Measurements from ENCODE around the gene NYAP2.
A peak's percentile ranks its signal among the peaks of the same experiment; 100 is the strongest.

The NYAP2 gene

DNA sequence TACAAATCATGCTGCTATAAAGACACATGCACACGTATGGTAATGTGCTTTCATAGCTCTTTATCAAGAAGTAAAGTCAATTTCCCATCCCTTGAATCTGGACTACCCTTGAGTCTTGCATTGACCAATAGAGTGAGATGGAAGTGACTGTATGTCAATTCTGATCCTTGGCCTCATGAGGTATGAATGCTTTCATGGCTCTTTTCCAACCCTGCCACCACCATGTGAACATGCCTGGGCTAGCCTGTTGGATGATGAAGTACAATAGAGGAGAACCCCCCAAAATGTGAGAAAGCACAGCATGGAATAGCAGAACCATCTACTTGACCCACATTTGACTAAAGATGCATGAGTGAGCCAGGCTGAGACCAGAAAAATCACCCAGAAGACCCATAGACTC is 237.0 kb downstream of the NYAP2 start:
- DNase-seq (ENCODE audit: extremely low read depth, low read depth), result peak; percentile 4
- no peak overlapping the region for H3K4me3 ChIP-seq (replicated peaks; ENCODE audit: low read depth, low read length)
- TF ChIP-seq, protein P1, sequence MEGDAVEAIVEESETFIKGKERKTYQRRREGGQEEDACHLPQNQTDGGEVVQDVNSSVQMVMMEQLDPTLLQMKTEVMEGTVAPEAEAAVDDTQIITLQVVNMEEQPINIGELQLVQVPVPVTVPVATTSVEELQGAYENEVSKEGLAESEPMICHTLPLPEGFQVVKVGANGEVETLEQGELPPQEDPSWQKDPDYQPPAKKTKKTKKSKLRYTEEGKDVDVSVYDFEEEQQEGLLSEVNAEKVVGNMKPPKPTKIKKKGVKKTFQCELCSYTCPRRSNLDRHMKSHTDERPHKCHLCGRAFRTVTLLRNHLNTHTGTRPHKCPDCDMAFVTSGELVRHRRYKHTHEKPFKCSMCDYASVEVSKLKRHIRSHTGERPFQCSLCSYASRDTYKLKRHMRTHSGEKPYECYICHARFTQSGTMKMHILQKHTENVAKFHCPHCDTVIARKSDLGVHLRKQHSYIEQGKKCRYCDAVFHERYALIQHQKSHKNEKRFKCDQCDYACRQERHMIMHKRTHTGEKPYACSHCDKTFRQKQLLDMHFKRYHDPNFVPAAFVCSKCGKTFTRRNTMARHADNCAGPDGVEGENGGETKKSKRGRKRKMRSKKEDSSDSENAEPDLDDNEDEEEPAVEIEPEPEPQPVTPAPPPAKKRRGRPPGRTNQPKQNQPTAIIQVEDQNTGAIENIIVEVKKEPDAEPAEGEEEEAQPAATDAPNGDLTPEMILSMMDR (IDR thresholded peaks at IDR 0.05; ENCODE audit: low read depth, low read length, missing control alignments), result no peak

DNA sequence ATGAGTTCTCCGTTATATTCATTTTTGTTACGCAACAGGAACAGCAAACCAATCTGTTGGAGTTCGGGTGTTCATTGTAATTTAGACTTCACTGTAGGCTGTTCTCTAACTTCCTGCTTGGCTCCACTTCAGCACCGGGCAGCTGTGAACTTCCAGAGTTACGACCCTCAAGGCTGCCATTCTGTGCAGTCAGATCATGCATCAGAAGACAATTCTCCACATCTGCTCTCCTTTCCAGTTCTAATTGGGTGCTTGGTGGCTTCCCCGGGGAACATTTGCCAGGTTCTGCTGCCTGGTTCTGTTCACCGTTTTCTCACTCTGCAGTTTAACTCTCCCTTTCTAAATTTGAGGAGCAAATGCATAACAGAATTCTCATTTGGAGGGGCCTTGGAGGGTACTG is 237.7 kb downstream of the NYAP2 start:
- DNase-seq (ENCODE audit: extremely low read depth, low read depth), result no peak
- H3K4me3 ChIP-seq (replicated peaks; ENCODE audit: low read depth, low read length), result no peak overlapping the region
- TF ChIP-seq, protein P1 (IDR thresholded peaks at IDR 0.05; ENCODE audit: low read depth, low read length, missing control alignments), result no peak

DNA sequence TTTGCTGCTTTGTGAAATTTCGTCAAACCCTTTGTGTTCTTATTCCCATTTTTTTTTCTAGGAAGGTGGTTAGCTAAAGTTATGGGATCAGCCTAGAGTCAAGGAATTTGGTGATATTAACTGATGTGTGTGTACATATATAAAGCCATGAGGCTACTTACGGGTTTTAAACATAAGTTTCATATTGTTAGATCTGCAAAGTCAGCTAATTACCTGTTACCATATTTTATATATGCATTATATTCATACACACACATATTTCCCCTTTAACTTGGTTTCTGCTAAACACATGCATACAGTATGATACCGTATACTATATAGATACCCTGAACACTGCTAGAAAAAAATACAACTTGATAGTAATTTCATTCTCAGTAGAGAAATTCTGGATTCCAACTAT is 241.0 kb downstream of the NYAP2 start:
- no peak overlapping the region for H3K4me3 ChIP-seq (replicated peaks; ENCODE audit: low read depth, low read length)
- no peak for DNase-seq (ENCODE audit: extremely low read depth, low read depth)
- TF ChIP-seq, protein P1 (IDR thresholded peaks at IDR 0.05; ENCODE audit: low read depth, low read length, missing control alignments), result no peak

DNA sequence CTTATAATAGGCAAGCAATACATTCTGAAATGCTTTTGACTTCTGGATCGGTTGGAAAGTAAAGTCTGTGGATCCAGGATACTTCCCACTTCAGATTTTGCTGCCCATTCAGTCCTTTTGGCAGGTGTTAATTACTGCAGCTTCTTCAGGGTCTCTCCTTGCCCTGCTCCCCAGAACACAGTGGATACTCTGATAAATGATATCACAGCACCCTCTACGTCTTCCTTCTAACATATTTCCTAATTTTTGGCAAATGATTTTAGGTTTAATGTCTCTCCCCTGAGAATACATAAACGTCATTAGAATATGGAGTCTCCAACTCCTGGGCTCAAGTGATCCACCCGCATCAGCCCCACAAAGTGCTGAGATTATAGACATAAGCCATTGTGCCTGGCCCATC is 249.8 kb downstream of the NYAP2 start:
- no peak for DNase-seq (ENCODE audit: extremely low read depth, low read depth)
- TF ChIP-seq, protein P1 (IDR thresholded peaks at IDR 0.05; ENCODE audit: low read depth, low read length, missing control alignments), result no peak
- H3K4me3 ChIP-seq (replicated peaks; ENCODE audit: low read depth, low read length), result no peak overlapping the region

DNA sequence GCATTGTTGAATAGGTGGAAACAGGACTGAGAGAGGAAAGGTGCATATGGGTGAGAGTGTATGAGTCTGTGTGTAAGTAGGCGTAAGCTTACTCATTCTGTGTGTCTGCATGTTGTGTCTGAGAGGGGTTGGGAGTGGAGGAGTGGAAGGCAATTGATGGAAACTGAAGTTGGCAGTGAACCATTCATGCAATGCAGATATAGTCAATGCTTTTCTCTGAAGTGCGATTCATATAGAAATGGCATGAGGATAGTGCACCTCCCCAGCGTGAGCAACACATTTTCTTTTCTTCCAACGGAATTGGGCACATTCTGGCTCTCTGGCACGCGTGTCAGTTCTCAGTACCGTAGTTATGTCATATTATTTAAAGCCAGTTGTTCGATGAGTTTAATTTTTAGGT is 250.5 kb downstream of the NYAP2 start:
- no peak overlapping the region for H3K4me3 ChIP-seq (replicated peaks; ENCODE audit: low read depth, low read length)
- TF ChIP-seq, protein P1 (IDR thresholded peaks at IDR 0.05; ENCODE audit: low read depth, low read length, missing control alignments), result no peak
- no peak for DNase-seq (ENCODE audit: extremely low read depth, low read depth)

DNA sequence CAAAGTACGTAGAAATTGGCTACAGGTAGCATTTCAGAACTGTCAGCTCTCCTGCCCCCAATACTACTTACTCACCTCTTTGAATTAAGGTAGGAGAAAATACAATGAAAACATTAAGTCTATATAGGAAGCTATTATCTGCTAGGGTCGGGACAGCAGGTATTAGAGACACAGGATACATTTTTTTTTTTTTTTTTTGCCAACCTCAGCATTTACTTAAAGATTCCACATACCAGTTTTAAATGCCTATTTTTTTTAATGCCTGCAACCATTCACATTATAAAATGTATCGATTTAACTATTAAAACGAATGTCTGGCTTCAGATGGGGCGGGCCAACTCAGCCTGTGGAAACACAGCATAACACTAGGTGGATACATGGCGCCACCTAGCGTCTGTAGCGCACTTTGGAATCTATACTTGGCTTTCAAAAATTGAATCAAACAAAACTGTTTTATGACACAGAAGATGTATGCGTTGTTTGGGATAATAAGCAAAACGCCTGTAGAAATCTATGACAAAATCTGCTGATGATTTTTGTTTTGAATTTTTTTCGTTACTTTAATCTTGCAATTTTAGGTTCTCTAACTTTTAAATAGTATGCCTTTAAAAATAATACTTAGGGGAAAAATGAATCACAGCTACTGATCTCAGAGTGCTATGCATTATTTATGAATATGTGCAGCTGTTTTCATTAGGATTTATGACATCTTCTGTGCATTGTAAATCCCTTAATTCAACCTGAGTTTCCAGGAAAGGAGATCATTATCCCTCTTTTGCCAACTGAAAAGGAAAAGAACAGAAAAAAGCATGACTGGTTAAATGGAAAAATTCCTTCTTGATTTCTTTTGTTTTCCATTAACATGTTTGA is 261.0 kb downstream of the NYAP2 start:
- DNase-seq (ENCODE audit: extremely low read depth, low read depth), result no peak
- TF ChIP-seq, protein P1 (IDR thresholded peaks at IDR 0.05; ENCODE audit: low read depth, low read length, missing control alignments), result peak; percentile 83
- no peak overlapping the region for H3K4me3 ChIP-seq (replicated peaks; ENCODE audit: low read depth, low read length)

Measured in HFF-Myc (cell line).